Sigmoid colon (tissue), 4 donors: ENCODE results near the gene EOLA1.
"Not testable (repeated sequence)": the region's sequence is repeated elsewhere in the genome, so short reads cannot be mapped to it uniquely, and the experiment has no call there.

Source experiments
- POLR2A ChIP-seq, 2 donors: fragments of 450-650 bp; IDR thresholded peaks; one replicate each; pipeline ENCODE4 v1.6.1; 2016; ENCODE audit warnings: antibody characterized with exemption in 2 of 2, mild to moderate bottlenecking in 2 of 2, moderate library complexity in 2 of 2
- POLR2AphosphoS5 ChIP-seq, 4 donors: sonication (generic); formaldehyde crosslinking; IDR thresholded peaks; one replicate each; pipeline ENCODE4 v1.6.1; 2017; ENCODE audit warnings: antibody characterized with exemption in 4 of 4
- TF ChIP-seq, protein P1 (sequence below), 4 experiments: fragments of 450-650 bp in 3 of 4; fragments of 200-600 bp in 1 of 4; IDR thresholded peaks; one replicate each; pipeline ENCODE4 v1.5.1; 2016 to 2019; ENCODE audit warnings: antibody characterized with exemption in 4 of 4, mild to moderate bottlenecking in 3 of 4, moderate library complexity in 2 of 4

DNA sequence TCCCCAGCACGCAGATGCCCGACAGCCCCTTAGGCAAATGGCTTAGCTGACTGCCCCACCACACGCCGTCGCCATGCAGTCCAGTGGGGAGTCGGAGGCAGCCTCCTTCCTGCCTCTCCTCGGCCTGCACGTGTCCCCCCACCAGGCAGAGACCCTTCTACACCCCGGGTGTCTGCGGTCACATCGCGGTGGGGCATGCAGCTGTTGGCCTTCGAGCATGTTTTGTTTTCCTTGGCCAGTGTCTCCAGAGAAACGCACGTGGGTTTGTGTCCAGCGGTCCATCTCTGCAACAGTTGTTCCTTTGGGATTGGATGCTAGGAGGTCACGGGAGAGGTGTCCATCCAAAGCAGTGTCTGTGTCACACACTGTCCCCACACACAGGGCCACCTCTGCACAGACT is 54.4 kb downstream of the EOLA1 start, which contains the start of gene HSFX2:
- TF ChIP-seq POLR2AphosphoS5, POLR2A (IDR thresholded peaks at IDR 0.05): not testable (repeated sequence)
- TF ChIP-seq, protein P1, sequence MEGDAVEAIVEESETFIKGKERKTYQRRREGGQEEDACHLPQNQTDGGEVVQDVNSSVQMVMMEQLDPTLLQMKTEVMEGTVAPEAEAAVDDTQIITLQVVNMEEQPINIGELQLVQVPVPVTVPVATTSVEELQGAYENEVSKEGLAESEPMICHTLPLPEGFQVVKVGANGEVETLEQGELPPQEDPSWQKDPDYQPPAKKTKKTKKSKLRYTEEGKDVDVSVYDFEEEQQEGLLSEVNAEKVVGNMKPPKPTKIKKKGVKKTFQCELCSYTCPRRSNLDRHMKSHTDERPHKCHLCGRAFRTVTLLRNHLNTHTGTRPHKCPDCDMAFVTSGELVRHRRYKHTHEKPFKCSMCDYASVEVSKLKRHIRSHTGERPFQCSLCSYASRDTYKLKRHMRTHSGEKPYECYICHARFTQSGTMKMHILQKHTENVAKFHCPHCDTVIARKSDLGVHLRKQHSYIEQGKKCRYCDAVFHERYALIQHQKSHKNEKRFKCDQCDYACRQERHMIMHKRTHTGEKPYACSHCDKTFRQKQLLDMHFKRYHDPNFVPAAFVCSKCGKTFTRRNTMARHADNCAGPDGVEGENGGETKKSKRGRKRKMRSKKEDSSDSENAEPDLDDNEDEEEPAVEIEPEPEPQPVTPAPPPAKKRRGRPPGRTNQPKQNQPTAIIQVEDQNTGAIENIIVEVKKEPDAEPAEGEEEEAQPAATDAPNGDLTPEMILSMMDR (IDR thresholded peaks at IDR 0.05), result not testable (repeated sequence)
